Measurements from ENCODE around the gene PIPOX.

DNA sequence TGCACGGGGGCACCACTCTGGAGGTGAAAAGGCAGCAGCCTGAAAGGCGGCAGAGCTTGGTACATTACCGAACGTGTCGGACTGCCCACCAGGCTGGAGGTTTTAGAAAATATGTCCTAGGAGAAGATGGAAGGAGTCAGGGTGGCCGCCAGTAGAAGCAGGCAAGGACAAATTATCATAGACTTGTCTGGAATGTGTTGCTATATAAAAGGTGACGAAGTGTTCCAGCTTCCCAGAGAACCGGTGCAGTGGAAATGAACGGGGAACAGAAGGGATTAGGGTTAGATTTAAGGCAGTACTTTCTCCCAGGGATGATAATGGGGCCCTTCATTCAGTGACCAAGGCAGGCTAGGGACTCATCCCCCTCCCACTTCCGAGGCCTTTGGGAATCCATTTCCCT, 27.4 kb downstream of the PIPOX start:
- TF ChIP-seq, protein P1, sequence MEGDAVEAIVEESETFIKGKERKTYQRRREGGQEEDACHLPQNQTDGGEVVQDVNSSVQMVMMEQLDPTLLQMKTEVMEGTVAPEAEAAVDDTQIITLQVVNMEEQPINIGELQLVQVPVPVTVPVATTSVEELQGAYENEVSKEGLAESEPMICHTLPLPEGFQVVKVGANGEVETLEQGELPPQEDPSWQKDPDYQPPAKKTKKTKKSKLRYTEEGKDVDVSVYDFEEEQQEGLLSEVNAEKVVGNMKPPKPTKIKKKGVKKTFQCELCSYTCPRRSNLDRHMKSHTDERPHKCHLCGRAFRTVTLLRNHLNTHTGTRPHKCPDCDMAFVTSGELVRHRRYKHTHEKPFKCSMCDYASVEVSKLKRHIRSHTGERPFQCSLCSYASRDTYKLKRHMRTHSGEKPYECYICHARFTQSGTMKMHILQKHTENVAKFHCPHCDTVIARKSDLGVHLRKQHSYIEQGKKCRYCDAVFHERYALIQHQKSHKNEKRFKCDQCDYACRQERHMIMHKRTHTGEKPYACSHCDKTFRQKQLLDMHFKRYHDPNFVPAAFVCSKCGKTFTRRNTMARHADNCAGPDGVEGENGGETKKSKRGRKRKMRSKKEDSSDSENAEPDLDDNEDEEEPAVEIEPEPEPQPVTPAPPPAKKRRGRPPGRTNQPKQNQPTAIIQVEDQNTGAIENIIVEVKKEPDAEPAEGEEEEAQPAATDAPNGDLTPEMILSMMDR (IDR thresholded peaks at IDR 0.05; ENCODE audit: low read length): no peak
- no peak for TF ChIP-seq EZH2phosphoT487 (IDR thresholded peaks at IDR 0.05; ENCODE audit: low read length)

Data from MM.1S (cell line).